Fibroblast of the conjunctiva (primary cell): ENCODE results near the gene FAM50B.
A peak's percentile ranks its signal among the peaks of the same experiment; 100 is the strongest.

Source experiments
- DNase-seq: peaks from one replicate; pipeline ENCODE4 v3.0.0-alpha.2; 2010; ENCODE audit warnings: low read depth

FAM50B gene

DNA sequence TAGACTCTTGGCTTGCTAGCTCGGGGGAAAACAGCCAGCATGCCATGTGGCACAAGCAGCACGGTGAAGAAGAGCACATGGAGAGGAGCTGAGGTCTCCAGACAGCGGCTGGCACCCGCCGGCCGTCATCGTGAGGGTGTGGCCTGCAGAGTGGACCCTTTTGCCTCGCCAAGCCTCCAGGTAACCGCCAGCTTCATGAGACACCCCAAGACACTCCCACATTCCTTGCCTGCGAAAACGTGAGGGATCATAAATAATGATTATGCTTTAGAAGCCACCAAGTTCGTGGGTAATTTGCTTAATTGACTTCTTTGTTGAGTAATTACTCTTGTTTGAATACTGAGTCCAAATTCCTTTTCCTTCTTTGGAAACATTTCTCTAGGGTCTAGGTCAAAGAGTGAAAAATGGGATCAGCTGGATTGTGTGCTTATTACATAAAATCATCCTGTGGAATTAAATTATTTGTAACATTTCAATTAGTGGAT is 23.2 kb downstream of the FAM50B start:
- no peak for DNase-seq

DNA sequence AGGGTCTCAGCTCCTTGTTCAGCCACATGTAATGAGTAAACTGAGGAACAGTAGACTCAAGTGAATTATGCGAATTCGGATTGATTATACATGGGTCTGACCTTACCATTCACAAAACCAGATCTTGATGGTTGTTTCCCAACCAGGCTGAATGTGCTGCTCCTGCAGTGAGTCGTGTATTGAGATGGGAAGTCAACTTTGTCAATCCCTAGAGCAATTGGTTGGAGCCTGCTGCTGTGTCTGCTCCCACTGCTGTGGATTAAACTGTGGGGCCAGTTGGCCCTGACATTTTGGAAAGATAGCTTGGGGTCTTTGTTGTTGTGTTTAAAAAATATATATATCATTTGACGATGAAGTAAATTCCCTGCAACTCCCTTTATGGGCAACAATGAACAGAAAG is 23.9 kb downstream of the FAM50B start:
- no peak for DNase-seq

DNA sequence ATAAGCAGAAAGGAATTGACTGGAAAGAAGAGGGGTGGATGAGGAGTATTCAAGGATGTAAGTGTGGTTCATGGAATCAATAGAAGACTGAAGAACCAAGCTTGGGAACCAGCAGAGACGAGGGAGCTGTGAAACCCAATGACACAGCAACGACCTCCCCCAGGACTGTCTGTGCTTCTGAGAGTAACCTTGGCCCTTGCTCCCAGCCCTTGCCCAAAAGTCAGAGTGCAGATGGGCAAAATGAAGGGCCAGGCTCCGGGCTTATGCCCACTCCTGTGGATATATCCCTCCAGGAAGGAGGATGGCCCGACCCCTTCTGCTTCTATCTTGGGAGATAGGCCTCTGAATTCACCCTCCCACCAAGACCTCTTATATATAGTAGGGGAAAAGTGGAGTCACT is 24.9 kb downstream of the FAM50B start:
- no peak for DNase-seq

DNA sequence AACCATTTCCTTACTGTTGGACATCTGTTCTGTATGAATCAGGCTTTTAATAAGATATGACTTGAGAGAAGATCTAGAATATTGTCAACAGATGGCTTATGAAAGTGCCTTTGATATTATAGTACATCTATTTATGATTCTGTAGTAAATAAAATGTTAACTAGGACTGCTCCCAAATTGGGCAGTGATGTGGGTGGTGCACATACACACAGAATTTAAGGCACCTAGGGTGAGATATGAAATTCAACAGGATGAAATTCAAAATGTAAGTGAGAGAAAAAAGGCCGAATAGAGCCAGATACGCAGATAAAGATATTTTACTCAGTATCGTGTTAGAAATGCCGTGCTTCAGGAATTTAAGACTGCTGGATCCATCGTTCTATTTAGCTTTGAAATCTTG is 26.3 kb downstream of the FAM50B start:
- DNase-seq = no peak

DNA sequence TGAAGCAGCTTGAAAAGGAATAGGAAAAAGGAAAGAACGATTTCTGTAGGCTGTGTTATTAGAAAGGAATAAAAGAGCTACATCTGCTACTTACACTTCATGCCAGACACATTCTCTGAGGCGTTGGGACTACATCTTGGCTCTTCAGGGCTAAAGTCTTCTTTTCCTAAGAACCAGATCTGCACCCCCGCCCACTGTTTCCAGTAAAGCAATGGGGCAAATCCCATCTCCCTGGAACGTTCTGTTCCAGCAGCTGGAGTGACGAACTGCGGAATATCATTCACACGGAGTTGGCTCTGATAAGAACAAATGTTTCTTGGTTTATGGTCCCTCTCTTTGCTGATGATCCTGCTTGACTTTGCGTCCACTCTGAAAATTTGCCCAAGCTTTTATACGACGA is 26.9 kb downstream of the FAM50B start:
- peak; percentile 56 for DNase-seq

DNA sequence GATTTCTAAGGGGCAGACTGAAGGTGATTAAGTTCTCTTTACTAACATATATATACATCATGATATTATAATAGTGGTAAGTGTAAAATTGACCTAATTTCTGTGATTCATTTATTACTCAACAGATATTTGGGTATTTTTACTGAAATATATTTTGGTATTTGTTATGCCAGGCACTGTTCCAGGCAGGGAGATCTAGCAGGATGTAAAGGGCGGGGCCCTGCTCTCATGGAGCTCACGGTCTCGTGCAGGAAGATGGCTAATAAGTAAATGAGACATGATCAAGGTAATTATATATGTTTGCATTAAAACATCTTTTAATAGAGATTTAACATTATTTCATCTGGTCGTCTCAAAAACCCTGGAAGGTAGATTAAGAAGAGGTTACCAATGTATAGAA is 27.7 kb downstream of the FAM50B start:
- DNase-seq = peak; percentile 27

DNA sequence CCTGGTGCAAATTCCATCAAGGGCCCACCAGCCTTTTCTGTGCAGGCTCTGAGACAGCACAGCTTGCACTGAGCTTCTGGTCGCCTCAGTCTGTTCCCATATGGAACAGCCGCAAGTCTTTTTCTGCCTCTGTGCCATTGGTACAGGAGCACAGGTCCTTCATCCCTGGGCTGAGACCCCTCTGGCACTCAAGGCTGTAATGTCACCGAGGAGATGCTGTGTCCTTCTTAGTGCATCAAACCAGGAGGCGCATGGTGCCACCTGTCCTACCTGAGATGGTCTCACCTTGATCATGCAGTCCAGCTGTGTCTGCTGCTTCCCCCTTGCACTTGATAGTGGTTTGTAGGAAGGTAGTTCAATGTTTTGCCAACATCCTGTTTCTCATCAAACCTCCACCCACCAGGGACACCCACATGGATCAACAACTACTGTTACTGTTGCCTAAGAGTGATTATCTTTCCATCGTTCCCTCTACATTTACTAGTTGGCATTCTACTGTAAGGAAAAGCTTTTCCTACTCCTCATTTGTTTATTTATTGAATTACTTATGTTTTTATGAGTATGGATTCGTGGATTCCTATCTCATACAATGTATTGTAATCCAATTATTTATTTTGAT is 29.0 kb downstream of the FAM50B start:
- DNase-seq = no peak

DNA sequence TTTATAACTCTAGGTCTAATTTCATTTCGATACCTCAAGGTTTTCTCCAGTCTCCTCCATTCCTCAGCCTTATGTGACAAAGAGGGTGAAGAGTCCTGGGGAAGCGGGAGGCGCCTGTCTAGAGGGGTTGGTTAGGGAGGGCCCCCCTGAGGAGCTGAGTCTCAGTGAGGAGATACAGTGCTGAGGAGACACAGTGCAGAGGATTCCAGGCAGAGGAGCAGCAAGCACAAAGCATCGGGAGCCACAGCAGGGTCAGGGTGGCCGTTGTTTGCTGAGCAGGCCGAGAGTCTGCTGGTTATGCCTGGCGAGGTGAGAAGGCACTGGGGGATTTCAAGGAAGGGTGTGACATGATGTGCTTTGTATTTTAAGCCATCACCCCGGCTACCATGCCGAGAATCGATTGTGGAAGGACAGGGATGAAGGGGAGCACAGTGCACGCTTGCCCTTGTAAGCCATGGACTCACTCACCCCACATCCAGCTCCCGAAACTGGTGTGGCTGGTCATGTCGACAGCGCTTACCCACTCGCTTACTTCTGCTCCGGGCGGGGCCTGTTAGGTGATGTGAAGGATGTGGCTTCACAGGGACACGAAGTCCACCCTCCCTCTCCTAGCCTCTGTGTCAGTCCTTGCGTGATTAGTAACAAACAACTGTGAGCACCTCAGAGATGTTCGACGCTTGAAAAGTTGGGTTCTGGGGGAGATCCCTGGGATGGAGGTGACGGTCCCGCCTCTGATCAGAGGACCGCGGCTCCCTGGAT is 30.2 kb downstream of the FAM50B start:
- DNase-seq = no peak

DNA sequence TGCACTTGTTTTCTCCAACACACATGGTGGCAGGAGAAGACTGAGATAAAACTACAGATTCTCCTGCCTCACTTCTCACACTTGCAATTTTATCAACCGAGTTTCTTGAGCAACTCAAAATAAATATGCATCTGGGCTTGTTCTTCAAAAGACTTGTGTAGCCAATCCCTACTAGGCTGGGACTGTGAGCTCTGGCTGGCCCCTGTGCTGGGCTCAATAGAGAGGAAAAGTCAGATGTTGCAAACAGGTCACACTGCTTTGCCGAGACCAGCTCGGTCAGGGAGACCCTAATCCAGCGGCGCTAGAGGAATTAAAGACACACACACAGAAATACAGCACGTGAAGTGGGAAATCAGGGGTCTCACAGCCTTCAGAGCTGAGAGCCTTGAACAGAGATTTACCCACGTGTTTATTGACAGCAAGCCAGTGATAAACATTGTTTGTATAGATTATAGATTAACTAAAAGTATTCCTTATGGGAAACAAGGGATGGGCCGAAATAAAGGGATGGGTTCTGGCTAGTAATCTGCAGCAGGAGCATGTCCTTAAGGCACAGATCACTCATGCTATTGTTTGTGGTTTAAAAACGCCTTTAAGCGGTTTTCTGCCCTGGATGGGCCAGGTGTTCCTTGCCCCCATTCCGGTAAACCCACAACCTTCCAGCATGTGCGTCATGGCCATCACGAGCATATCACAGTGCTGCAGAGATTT is 32.7 kb downstream of the FAM50B start:
- DNase-seq = no peak

DNA sequence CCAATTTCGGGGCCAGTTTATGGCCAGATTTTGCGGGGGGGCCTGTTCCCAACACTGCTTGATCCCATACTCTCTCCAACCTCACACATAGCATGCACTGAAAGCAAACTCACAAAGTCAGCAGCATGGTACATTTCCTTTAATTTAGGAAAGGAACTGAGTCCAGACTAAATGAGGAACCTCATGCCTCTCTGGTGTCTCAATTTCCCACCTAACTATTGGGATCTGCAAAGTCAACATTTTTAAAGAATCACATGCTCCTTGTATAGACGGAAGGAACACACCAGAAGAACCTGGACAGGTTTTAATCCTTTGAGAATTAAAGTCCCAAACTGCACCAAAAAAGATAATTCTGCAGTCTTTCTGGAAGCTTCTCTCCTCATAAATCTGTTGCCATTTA is 33.3 kb downstream of the FAM50B start:
- no peak for DNase-seq

DNA sequence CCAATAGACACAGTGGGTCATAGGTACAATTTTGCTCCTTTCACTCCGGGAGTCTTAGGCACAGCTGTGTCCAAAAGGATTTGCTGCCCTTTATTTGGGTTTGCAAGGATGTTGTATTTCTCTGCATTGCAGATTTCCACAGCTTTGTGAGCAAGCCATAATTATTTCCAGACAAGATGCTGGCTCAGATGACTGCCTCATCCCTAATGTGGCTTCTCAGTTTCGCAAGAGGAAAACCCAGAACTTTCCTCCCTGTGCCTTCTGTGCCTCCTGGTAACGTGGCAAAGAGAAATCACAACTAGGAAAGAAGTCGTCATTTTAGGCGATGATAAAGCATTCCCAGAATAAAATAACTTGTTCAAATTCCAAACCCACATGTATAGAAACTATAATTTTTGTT is 33.7 kb downstream of the FAM50B start:
- peak; percentile 89 for DNase-seq

DNA sequence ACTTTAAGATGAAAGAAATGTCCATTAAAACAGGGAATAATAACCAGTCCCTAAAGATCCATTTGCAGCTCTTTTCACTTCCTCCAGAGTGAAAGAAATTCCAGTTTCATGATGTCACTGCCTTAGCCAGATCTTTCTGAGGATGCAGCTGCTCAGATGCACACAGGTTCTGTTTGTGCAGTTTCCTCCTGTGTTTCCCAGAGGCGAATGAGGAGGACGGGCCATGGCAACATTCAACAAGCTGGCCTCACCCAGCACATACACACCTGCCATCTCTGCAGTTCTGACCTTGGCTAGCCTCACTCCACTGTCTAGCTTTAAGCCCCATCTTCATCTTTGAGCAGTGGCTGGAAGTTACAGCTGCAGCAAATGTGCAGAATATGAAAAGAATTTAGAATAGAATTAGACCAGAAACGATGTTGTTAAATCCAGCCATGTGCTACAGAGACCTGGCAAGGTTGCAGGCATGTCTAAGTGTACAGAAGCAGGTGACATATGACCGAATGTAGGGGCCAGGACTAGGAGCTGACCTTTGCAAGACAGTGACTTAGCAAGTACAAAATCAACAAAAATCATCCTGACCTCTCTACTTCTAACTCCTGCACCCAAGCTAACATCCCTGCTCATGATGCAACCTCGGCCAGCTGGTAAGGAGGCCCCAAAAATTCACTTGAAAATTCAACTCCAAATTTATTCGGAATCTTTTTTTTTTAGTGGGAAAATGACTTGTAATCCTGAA is 35.0 kb downstream of the FAM50B start:
- DNase-seq = peak; percentile 26

DNA sequence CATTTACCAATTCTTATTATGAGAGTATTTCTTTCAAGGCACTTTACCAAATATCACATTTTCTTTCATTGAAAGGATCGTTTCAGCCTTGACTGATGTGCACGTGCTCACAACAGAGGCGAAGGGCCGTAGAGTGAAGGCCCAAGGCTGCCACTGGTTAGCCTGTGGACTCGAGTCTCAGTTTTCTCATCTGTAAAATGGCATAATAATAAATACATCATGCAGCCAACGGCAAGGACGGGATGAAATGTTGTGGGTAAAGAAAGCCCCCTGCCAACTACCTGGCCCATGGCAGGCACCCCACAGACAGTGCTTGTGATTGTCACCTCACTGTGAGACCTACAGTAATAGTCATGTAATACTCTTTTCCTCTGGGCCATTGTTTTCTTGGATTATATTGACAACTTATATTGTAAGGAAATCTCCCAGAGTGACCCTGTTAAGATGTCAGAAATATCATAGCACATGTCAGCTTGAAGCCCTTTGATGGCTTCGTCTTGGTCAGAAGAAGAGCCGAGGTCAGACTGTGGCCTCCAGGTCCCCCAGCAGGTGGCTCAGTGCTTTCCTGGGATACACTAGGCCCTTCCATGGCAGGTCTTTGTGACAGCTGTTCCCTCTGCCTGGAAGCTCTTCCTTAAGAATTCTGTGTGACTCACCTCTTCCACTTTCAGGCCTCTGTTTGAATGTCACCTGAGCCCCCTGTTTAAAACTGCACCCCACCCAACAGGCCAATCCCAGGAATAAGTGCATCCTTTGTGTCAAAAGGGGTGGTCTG is 36.3 kb downstream of the FAM50B start:
- no peak for DNase-seq

DNA sequence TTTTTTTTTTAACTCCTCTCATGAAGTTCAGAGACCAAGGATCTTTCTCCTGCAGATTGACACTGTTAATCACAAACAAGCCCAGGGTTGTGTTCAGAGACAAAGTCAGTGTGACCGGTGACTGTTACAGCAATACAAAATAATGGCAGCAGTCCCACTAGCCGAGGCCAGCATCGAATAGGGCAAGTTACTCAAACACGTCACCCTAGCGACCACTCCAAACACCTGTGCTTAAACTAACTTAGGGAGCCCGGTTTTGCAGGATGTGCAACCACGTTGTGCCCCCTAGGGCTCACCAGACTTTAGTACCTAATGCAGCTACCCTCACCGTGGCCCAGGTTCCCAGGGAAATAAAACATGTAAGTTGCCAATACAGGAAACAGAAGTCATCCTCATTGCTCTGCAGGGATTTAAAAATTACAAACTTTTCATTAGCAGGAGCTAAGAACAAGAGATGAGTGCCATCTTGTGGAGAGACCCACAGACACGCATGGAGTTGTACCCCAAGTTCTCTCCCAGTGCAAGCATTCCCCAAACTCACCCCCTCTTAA is 38.1 kb downstream of the FAM50B start:
- peak; percentile 34 for DNase-seq

DNA sequence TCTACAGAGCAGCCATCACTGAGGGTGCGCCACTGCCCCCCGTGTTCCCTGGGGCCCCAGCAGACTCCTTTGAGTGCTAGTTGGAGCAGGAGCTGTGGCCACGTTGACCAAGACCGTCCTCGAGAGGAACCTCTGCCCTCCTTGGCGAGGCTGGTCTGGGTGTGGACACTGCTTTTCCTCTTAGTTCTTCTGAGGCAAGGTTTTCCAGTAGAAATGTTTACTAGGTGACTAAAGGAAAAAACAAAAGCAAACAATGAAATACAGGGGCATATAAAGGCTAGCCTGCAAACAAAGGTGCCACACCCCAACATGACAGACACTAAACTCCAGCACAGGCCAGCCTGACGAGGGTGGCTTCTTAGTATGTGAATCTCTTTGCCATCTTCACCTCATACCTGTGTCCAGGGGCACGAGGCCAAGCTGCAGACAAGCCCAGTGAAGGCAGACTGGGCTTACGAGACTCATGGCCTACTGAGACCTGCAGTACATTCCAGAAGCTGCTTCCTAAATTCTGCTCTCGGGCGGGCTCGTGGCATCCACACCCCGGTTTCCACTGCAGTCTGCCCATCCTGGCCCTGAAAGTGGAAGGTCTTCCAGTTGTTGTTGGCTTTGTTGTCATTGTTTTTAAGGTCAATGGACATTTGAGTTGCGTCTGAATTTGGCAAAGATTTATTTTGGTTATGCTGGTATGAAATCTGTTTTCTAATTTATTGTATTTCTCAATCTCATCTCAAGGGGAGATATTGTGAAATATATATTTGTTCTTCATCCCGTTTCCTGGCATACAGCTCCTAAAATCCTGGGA is 39.2 kb downstream of the FAM50B start:
- no peak for DNase-seq

DNA sequence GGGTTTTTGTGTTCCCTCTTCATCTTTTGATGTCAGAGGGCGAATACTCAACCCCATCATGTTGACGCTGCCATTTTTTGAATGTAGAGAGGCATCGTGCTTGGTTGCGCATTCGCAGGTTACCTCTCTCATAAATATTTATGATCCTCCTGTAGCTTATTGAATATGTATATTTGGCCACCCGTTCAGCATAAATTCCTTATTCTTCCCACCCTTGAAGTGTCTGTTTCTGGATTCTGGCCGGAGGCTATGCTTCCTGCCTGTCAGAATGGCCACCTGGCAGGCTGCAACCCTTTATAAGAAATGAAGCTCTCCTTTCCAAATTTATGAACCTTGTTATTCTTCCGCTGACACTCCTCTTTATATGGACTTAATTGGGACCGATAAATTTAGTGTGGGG is 40.9 kb downstream of the FAM50B start:
- DNase-seq = no peak

DNA sequence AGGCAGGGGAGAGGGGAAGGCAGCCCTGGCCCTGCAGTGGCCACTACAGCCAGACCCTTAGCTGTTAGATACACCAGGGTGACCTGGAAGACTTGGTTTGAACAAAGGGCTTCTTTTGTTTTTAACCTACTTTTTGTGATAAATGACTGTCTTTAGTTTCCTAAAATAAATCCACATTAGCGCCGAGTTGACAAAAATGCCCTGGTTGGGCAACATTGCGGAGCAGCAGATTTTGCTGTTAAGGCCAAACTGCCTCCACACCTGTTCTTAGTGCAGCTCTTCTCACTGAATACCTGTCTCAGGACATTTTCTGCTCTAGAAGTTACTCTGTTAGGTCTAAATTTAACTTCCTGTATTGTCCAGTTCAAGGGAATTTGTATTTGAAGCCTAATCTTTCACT is 42.7 kb downstream of the FAM50B start:
- no peak for DNase-seq

DNA sequence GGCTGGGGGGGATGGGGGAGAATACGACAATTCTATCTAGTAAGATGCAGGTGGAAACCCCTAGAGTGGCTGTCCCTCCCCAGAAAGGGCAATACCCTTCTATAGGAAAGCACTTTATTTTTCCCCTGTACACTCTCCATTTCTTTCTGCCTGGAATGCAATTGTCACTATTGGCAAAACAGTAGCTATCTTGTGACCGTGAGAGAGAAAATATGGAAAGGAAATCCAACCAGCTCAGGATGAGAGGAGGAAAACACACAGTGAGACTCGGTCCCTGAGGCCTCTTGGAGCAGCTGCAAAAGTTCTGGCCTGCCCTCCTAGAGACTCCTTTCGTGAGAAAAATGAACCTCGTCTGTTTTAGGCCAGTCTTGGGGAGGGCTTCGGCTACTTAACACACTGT is 43.4 kb downstream of the FAM50B start:
- no peak for DNase-seq

DNA sequence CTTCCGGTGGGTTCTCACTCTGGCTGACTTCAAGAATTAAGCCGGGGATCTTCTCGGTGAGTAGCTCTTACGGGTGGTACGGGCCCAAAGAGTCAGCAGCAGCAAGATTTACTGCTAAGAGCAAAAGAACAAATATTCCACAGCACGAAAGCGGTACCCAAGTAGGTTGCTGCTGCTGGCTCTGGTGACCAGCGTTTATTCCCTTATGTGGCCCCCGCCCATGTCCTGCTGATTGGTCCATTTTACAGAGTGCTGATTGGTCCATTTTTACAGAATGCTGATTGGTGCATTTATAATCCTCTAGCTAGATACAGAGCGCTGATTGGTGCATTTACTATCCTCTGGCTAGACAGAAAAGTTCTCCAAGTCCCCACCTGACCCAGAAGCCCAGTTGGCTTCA is 44.3 kb downstream of the FAM50B start:
- no peak for DNase-seq

DNA sequence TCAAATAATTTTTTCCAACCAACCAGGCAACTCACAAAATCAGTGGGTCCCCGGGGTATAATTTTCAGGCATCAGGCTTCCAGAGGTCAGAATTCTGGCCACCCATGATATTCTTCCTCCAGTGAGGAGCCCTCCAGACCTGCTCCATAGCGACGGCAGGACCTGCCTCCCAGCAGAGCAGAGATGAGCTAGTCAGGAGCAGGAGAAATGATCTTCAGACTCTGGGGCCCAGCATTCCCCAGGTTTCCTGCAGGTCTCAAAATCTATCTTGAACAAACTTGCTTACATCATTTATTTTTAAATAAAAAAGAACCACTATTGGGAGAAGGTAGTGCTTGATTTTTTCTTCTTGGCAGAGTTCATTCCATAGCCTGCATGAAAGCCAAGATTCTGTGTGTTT is 44.7 kb downstream of the FAM50B start:
- no peak for DNase-seq
